GM18868 (cell line): ENCODE data around the gene ZBTB24.

Source experiments
- ATAC-seq: cut with Tn5 transposase; IDR thresholded peaks from one replicate; pipeline ENCODE4 v1.9.1; 2021; ENCODE audit warnings: mild to moderate bottlenecking, moderate library complexity; ENCODE audit not compliant: unreplicated experiment

Gene ZBTB24

DNA sequence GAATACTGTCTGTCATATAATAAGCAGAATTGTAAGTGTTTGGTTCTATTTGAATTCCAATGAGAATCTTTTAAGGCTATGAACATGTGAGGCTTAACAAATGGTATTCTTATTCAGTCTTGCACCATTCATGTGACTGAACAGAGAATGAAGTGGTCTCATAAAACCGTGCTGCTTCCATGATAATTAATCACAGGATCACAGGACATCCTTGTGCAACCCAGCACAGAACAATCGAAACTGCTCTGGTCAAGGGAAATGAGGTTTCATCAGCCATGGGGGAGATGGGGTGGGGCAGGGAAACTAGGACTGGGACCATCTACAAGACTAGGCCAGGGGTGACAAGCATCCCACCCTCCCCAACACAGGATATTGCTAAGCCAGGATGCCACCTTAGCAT lies 48.6 kb downstream of the ZBTB24 start:
- ATAC-seq = no peak

DNA sequence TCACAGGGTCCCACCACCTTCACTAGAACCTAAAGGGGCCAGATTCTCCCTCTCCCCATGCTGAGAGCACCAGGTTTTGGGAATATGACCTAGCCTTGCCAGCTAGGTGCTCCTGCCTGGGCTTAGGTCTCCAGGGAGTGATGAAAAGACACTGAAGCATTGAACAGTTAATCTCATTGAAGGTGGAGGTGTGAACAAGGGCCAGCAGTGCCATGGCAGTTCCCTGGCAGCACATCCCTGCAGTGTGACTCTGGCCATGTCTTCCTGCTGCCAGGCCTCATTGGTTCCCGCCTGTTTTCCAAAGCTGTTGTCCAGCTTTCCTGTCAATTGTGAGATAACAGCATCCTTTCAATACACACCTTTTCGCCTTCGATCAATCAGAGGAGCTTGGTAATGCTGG lies 53.5 kb downstream of the ZBTB24 start:
- ATAC-seq = no peak

DNA sequence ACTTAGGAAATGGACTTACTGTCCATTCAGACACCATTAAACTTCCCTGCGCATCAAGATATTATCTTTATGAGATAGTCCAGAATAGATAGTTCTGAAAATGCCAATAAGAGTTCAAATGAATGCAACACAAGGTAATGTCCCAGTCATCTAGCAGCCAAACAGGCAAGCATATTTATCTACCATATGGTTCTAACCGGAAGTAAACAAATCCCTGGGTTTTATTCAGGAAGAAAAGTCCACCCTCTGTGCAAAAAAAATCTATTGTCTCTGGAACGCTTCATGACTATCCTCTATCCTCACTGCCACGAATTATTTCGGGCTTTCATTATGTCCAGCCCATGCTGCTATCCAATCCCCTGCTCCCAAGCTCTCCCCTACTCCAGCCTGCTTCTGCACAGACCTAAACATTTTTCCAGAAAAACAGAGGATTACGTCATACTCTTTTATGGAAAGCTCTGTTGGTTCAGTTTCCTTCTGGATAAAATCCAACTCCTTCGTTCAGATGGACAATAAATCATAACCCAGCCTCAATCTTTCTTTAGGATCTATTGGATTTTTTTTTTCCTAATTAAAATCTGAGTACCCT lies 54.0 kb downstream of the ZBTB24 start:
- ATAC-seq = no peak

DNA sequence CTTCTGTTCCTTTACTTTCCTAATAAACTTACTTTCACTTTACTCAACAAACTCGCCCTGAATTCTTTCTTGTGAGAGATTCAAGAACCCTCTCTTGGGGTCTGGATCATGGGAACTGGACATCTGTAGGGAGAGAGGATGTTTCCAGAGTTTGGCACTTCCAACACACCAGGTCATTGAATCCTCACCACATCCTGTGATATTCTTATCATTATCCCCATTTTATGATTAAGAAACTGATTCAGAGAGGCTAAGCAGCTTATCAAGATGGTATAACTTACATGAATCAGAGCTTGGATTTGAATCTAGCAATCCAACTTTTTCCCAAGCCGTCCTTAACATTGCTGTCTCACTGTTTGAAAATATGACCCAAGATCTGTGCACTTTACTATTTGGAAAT lies 58.1 kb downstream of the ZBTB24 start:
- no peak for ATAC-seq

DNA sequence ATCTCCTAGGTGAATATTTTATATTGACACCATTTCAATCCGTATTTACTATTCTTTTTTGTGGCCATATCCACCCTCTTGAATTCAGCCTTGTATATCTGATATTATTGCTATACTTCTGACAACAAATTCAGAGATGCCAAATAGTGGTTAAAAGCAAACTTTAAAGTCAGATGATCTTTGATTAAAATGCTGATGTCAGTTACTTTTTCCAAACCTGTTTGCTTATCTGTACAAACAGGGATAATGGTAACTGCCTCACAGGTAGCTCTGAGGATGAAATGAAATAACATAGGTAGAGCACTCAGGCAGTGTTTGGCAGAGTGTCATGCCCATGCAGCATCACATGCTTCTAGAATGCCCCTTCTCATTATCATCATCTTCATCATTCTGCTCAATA lies 61.8 kb downstream of the ZBTB24 start:
- no peak for ATAC-seq

DNA sequence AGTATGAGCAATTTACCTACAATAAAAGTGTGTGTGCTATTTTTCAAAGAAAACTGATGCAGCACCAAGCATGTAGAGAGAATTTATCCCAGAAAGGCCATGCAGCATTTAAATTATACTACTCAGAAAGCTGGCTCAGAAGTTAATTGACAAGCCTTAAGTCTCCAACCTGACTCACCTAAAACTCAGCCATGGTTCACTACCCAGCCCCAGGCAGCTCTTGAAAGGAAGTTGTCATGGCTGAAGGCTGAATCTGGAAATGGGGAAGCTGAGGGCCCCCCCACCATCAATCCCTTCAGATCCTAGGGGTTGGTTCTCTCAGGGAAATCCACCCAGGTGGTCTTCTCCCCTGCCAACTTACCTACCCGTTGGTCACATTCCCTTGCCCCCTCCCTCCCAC lies 62.3 kb downstream of the ZBTB24 start:
- ATAC-seq = no peak

DNA sequence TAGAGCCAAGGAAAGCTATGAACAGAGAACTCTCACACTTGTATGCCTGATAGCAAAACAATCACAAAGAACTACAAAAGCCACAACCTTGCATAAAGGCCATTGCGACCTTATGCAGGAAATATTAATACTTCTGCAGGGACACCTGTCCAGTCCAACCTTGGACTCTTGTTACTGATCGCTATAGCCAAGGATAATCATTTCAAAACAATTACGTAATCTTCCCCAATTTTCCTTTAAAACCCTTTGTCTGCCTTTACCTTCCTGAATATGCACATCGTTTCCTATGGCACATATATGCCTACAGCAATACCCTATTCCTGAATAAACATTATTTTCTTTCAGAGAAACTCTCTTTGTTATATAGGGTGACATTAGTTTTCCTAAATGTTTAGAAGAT lies 65.4 kb downstream of the ZBTB24 start:
- ATAC-seq = no peak
